Activated CD4-positive, CD25-positive, alpha-beta regulatory T cell treated with anti-CD3 and anti-CD28 coated beads, Interleukin-2, amount 50 U/mL, for 16 hours (primary cell): ENCODE results near the gene EFHC2.

ENCODE experiments used
- DNase-seq: peaks from one replicate; pipeline ENCODE4 v3.0.0-alpha.2; 2020; ENCODE audit warnings: low read depth, low spot score

Gene EFHC2

GRCh38 chrX:44343412-44344141 is at the start of gene EFHC2:
EFHC2 (minus strand) TSS chrX:44343672; CDS start chrX:44343588, 84 bp downstream.
- DNase-seq = no peak

DNA sequence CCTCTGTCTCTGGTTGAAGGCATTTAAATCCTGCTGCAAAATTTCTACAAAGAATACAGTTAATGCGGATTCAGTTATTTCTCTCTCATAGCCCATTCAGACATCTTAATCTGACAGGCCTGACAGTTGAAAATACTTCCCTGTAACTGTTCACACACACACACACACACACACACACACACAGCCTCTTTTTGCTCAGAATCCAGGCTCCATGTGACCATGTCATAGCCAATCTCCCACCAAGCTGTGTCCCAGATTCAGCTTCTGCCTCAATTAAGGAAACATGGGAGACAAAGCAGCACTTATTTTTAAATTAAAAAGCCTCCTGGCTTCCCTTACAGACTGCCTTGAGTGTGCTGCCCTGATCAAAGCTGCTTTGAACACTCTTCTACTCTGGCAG is 49.3 kb upstream of the EFHC2 start:
- DNase-seq = no peak

DNA sequence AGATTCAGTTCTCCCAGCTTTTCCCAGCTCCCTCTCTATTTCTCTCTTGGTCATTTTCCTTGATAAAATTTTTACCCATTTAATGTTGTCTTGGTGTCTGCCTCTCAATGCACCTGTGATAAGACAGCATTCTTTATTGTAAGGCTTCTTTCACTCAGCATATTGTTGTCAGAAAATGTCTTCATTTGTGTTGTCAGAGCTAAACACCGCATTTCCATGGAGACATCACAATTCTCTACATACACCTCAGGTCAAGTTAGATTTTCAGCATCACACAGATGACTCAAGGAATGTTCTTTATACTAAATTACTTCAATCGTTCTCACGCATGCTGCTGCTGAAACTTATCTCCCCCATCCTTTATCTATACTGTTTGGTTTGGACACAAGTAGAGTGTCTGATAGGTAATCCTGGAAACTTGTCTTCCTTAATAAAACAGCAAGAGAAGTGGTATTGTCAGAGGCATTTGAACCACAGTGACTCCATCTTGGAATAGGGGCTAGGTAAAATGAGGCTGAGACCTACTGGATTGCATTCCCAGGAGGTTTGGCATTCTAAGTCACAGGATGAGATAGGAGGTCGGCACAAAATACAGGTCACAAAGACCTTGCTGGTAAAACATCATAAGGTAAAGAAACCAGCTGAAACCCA is 41.3 kb upstream of the EFHC2 start:
- no peak for DNase-seq

DNA sequence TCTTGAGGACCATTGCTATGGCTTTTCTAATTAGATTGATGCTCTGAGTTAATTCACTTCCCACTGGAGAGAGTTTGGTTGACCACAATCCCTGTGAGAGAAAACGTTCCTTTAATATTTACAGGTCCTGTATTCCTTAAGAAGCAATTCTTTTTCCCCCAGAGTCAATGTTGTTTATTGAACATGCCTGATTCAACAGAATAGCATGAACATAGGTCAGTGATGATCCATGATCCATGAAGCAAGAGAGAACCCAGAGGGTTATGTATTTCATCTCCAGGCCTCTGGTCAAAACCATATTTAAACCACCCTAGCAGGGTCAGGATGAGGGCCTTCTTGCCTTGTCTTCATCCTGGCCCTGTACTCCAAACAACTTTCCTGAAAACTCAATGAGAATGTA is 39.4 kb upstream of the EFHC2 start:
- DNase-seq = no peak

GRCh38 chrX:44352758-44353157 is 9.3 kb upstream of the EFHC2 start:
- no peak for DNase-seq

DNA sequence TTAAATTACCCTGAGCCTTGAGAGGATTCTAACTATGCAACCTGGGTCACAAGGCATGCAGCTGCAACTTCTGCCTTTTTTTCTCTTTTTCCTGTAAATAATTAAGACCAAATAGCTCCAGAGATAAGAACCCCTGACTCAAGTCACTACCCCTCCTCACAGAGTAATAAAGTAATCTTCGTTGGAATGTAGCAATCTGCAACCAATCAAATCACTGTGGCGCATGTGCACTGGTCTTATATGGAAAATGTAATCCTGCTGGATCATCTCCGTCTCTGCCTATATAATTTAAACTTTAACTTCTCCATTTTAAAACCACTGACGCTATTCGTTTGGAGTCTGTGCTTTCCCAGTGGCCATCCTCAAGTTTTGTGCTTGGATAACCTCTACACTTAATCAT is 6.1 kb upstream of the EFHC2 start:
- DNase-seq = no peak

DNA sequence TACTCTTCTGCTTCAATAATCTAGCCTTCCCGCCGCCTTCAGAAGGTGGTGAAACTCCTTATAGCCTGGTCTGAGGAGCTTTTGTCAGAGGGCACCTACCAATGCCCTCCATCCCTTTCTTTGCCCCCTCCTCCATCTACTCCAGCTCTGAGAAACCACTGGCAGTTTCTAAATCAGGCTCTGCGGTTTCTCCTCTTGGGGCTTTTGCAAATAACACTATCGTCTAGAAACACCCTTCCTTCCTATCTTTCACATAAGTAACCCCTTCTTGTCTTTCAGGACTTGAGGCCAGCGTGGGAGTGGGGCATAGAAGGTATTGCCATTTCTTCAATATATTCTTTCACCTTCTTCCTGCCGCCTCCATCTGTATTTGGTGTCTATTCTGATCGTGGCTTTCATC is 1.2 kb upstream of the EFHC2 start:
- no peak for DNase-seq

DNA sequence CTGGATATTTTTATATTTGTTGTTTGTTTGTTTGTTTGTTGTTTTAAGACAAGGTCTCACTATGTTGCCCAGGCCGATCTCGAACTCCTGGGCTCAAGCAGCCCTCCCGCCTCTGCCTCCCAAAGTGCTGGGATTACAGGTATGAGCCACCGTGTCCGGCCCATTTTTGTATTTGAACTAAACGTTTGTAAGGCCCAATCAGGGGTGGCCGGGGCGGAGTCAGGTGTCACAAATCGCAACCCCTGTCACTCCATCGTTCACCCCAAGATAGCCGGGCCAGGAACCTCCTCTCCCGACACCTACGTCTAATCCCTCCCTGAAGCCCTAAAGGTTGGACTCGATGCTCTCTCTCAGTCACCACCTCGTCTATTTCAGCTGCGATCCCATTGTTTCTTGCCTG is 722 bp upstream of the EFHC2 start:
- peak; percentile 3 for DNase-seq

- DNase-seq = no peak
These were observed 606 bp downstream of the EFHC2 start for GRCh38 chrX:44342866-44343265.

DNA sequence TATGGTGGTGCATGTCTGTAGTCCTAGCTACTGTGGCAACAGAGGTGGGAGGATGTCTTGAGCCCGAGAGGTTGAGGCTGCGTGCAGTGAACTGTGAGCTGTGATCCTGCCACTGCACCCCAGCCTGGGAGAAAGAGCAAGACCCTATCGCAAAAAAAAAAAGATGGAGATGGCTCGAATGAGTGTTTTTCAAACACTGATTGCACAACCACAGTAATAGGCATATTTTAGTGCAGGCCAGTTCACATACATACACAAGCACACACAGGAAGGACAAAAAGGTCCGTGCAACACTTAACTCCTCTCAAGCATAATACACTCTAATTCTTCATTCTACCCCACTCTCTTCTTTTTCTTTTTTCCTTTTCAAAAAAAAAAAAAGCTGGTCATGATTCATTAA is 5.1 kb downstream of the EFHC2 start:
- DNase-seq = no peak

GRCh38 chrX:44332437-44332836 is 11.0 kb downstream of the EFHC2 start:
- DNase-seq = no peak

DNA sequence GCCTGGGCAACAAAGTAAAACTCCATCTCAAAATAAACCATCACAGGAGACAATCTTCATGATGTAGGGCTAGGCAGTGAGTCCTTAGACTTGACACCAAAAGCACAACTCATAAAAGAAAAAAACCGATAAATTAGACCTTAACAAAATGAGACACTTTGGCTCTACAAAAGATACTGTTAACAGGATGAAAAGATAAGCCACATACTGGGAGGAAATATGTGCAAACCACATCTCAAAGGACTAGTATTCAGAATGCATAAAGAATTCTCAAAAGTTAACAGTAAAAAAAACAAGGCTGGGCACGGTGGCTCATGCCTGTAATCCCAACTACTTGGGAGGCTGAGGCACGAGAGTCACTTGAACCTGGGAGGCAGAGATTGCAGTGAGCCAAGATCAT is 13.2 kb downstream of the EFHC2 start:
- no peak for DNase-seq

GRCh38 chrX:44319550-44319949 is 23.9 kb downstream of the EFHC2 start:
- DNase-seq = no peak

DNA sequence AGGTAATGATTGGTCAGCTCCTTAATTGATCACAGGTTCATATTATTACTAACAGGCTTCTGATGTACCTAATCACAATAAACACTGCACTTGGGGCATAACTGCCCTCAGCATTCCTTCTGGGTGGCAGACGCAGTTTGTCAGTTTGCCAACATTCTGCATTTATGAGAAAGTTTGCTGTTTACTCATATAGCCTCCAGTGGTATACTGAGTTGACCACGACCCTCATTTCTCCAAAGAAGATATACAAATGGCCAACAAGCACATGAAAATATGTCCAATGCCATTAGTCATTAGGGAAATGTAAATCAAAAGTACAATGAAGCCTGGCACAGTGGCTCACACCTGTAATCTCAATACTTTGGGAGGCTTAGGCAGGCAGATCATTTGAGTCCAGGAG is 26.3 kb downstream of the EFHC2 start:
- DNase-seq = no peak

DNA sequence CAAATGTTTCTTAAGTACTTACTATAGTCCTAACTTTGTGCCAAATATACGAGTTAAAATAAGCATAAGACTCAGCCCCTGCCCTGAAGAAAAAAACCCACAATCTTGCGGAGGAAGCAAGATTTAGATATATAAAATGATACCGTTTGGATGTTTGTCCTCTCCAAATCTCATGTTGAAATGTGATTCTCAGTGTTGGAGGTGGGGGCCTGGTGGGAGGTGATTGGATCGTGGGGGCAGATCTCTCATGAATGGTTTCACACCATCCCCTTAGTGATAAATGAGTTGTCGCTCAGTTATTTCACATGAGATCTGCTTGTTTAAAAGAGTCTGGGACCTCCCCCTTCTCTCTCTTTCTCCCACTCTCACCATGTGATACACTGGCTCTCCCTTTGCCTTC is 28.7 kb downstream of the EFHC2 start:
- DNase-seq = no peak

DNA sequence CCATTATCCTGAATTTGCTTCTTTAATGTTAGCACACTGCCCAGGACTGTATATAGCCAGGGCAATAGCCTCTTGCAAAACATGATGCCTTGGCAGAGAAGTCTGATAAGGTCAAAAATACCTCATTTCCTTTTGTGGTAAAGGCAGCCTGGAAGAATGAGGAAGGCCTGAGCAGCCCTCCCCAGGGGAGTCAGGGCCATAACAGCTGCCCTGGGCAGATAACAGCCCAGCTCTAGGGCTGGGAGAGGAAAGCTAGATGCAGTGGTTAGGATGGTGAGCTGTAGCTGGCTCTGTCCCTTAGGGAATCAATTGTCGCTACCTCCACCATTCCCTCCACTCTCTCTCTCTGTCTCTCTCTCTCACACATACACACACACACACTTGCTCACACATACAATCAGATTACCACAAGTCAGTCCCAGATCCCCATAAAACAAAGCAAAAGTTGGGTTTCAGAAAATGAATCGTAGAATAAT is 29.2 kb downstream of the EFHC2 start:
- no peak for DNase-seq

DNA sequence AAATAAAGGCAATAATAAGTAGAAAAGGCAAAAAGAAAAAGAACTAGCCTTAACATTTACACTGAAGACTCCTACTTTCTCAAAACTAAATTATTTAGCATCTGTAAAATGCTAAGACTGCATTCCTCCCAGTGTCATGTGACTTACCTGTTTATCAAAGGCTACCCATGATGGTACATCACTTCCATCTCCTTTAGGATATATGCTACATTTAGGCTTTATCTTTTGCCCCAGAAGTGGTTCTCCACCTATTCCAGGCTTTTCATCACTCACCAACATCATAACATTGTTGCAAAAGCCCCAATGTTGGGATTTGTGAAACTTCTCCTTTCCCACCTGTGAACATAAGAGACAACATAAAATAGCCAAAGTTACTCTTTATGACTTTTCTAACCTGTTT is 31.1 kb downstream of the EFHC2 start:
- DNase-seq = no peak

- no peak for DNase-seq
These were observed 33.2 kb downstream of the EFHC2 start for GRCh38 chrX:44310227-44310626.

DNA sequence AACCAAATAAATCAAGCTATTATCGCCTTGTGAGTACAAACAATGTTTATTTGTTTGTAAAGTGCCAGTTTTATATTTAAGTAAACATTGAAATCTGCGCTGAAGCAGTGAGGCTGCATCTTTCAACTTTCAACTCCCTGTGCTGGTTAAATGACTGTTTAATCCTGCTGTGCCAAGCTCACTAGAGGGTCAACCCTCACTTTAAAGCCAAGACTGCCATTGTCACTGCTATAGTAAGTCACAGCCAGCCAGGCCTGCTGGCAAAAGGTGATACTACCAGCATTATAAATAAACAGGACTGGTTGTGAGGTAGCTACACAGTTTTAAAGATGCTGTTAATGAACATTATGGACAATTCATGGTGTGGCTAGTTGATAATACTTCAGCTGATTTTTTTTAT is 34.6 kb downstream of the EFHC2 start:
- DNase-seq = no peak

DNA sequence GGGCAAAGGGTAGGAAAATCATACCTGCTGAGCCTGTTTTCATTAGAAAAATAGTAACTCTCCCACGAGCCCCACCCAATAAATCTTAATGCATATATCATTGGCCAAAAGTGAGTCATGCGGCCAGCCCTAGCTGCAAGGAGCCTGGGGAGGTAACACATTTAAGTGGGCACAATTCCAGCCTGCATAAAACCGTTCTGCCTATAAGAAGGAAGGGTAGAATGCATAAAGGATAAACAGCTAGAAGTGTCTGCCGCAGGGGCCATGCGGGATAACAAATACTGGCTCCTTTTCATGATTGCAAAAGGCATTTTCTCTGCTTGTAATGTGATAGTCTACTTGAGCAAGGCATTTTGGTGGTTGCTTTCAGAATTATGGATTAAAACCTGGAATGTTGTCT is 37.1 kb downstream of the EFHC2 start:
- no peak for DNase-seq

DNA sequence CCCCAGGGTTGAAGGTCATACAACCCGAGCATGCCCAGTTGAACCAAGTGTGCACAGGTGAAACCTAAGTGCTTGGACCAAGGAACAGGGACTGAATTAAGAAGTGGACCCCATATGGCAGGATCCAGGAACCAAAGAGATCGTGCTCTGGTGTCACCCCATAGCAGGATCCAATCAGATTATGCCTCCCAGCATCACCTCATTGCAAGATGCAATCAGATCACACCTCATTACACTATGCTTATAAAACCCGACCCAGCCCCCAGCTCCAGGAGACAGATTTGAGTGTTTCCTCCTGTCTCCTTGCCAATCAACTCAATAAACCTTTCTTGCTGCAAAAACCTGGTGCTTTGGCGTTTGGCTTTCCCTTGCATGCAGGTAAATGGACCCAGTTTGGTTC is 37.6 kb downstream of the EFHC2 start:
- no peak for DNase-seq

DNA sequence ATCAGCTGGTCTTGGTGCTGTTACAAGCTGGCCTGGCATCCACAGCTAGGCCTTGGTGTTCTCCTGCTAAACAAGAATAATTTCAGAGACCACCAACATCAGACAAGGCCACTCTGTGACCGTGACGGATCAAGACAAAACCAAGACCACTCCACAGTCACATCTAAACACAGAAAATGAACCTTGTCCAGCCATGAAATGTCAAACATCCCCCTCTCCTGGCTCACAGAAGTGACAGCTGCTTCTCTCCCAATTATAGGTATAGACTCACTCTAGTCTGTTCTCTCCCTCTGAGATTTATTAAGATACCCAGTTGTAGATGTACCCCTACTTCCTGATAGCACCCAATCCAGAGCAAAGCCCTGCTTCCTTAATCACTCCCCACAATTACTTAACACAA is 40.4 kb downstream of the EFHC2 start:
- no peak for DNase-seq

DNA sequence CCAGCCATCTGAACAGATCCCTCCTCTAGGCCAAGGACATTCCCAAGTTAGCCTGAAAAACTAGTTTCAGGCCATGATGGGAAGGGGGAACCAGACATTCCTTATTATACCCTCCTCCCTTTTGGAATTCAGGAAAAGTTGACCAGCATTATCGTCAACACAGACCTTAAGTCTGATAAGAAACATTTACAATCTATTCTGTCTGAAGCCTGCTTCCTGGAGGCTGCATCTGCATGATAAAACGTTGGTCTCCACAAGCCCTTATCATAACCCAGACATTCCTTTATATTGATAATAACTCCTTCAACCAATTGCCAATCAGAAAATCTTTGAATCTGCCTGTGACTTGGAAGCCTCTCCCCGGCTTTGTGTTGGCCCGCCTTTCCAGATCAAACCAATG is 44.3 kb downstream of the EFHC2 start:
- DNase-seq = no peak
